ENCODE measurements around the gene COX14. TPM values are rescaled to one million over a fixed set of nuclear protein-coding genes. Genes with fewer than 3 reads are reported as not detected.

Gene COX14
- total RNA-seq, 4 donors from 2014 or later, result 22.1 to 107 (median 62.0) TPM

DNA sequence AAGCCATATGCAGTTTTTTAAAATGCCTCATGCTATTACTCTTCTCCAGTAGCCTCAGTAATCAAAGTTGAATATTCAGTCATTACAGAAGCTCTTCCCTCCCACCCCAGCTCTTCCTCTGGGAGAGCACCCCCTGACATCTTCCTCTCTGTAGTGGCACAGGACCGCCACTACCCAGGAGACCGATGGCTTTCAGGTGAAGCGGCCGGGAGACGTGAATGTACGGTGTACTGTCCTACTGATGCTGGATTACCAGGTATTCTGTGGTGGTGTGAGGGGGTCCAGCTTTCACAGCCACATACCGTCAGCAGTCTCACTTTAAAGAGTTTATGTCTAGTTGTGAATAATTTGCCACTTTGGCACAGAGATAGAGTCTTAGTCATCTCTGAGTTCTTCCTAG lies 22.3 kb upstream of the COX14 start:
- DNase-seq, result no peak
- H3K27me3 ChIP-seq, result no peaks in the 10 kb centered on the region
- H3K4me1 ChIP-seq, result peaks cover 0 to 13% (median 5%) of the 10 kb centered on the region in 4 donors
- H3K27ac ChIP-seq, result no peak overlapping the region
- peaks cover 0 to 53% (median 24%) of the 10 kb centered on the region in 4 donors for H3K36me3 ChIP-seq
- intact Hi-C loops (cut with DNase I; ENCODE audit: low total_unique reads) (loop anchor here (10.0 kb wide), 1 partner anchor 1275 kb away; the partner anchor contains the start of gene CACNB3), in situ Hi-C loops (cut with MboI; ENCODE audit: low pct_ligation_motif_present in 1 of 4, low pct_unique_long_range_greater_than_20kb in 1 of 4, low sequenced_read_pairs in 3 of 4) (loop anchor here in 3 of 4 donors (10.0 to 25.0 kb wide), 3 partner anchors 85 to 223 kb away; no protein-coding TSS in a partner anchor)
- H3K9me3 ChIP-seq, result no peaks in the 10 kb centered on the region
- no peak overlapping the region for H3K4me3 ChIP-seq
- 96% methylated on average over 7 of the region's 7 CpGs; no CpG with 5 or more reads in 1 of the 2 donors for WGBS, 2 donors (ENCODE audit: low coverage in 1 of 2)
- TF ChIP-seq POLR2A (IDR thresholded peaks at IDR 0.05) (no peak), POLR2AphosphoS5 (IDR thresholded peaks at IDR 0.05) (no peak), EP300 (IDR thresholded peaks at IDR 0.05; ENCODE audit: low read depth) (no peak)
- TF ChIP-seq, protein P1, sequence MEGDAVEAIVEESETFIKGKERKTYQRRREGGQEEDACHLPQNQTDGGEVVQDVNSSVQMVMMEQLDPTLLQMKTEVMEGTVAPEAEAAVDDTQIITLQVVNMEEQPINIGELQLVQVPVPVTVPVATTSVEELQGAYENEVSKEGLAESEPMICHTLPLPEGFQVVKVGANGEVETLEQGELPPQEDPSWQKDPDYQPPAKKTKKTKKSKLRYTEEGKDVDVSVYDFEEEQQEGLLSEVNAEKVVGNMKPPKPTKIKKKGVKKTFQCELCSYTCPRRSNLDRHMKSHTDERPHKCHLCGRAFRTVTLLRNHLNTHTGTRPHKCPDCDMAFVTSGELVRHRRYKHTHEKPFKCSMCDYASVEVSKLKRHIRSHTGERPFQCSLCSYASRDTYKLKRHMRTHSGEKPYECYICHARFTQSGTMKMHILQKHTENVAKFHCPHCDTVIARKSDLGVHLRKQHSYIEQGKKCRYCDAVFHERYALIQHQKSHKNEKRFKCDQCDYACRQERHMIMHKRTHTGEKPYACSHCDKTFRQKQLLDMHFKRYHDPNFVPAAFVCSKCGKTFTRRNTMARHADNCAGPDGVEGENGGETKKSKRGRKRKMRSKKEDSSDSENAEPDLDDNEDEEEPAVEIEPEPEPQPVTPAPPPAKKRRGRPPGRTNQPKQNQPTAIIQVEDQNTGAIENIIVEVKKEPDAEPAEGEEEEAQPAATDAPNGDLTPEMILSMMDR (IDR thresholded peaks at IDR 0.05), result no peak

DNA sequence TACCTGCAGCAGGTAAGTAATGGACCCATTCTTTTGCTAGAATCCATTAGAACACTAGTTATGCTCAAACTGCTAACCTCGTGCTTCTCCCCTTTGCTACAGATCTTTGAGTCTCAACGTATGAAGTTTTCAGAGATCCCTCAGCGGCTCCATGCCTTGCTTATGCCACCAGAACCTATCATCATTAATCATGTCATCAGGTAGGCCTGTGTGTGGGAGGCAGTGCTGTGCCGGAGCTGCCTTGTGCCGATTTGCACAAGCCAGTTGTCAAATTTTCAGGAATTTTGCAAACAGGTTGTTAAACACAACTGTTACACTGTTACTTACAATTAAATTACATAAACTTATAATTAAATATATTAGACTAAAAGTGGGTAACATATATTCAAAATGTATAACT lies 21.6 kb upstream of the COX14 start:
- intact Hi-C loops (cut with DNase I; ENCODE audit: low total_unique reads), result no loop called here

DNA sequence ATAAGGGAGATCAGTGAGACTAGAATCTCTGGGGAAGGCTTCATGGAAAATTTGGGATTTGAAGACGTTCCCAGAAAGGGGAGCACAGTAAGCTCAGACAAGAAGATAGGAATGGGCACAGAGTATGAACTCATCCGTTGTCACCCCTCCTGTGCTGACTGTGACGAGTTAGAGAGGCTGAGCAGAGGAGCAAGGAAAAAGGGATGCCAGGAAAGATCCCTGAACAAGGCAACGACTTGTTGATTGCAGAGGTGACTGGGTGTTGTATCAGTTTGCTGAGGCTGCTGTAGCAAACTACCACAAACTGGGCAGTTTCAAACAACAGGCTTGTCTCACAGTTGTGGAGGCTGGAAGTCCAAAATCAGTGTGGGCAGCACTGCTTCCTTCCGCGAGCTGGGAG lies 14.1 kb upstream of the COX14 start:
- H3K27me3 ChIP-seq, result no peaks in the 10 kb centered on the region
- DNase-seq, result no peak
- in situ Hi-C loops (cut with MboI; ENCODE audit: low pct_ligation_motif_present in 1 of 4, low pct_unique_long_range_greater_than_20kb in 1 of 4, low sequenced_read_pairs in 3 of 4), result loop anchor here in 3 of 4 donors (10.0 to 25.0 kb wide), 3 partner anchors 77 to 214 kb away; no protein-coding TSS in a partner anchor
- 81 to 88% methylated on average over 4 to 6 of the region's 6 CpGs for WGBS, 2 donors (ENCODE audit: low coverage in 1 of 2)
- TF ChIP-seq POLR2A (IDR thresholded peaks at IDR 0.05) (no peak), EP300 (IDR thresholded peaks at IDR 0.05; ENCODE audit: low read depth) (no peak), POLR2AphosphoS5 (IDR thresholded peaks at IDR 0.05) (no peak)
- TF ChIP-seq, protein P1 (IDR thresholded peaks at IDR 0.05), result no peak
- intact Hi-C loops (cut with DNase I; ENCODE audit: low total_unique reads), result no loop called here
- no peaks in the 10 kb centered on the region for H3K9me3 ChIP-seq
- no peak overlapping the region for H3K4me3 ChIP-seq
- H3K4me1 ChIP-seq, result no peaks in the 10 kb centered on the region
- H3K27ac ChIP-seq, result no peak overlapping the region
- H3K36me3 ChIP-seq, result peaks cover 0 to 58% (median 31%) of the 10 kb centered on the region in 4 donors

More for the DNA sequence above, 21.6 kb upstream of the COX14 start:
- DNase-seq, result no peak
- H3K4me1 ChIP-seq, result peaks cover 0 to 13% (median 5%) of the 10 kb centered on the region in 4 donors
- H3K27ac ChIP-seq, result no peak overlapping the region
- no peaks in the 10 kb centered on the region for H3K27me3 ChIP-seq
- TF ChIP-seq, protein P1 (IDR thresholded peaks at IDR 0.05), result no peak
- TF ChIP-seq EP300 (IDR thresholded peaks at IDR 0.05; ENCODE audit: low read depth) (no peak), POLR2AphosphoS5 (IDR thresholded peaks at IDR 0.05) (no peak), POLR2A (IDR thresholded peaks at IDR 0.05) (no peak)
- H3K9me3 ChIP-seq, result no peaks in the 10 kb centered on the region
- in situ Hi-C loops (cut with MboI; ENCODE audit: low pct_ligation_motif_present in 1 of 4, low pct_unique_long_range_greater_than_20kb in 1 of 4, low sequenced_read_pairs in 3 of 4), result loop anchor here in 3 of 4 donors (10.0 to 25.0 kb wide), 3 partner anchors 84 to 222 kb away; no protein-coding TSS in a partner anchor
- H3K36me3 ChIP-seq, result peaks cover 0 to 59% (median 28%) of the 10 kb centered on the region in 4 donors
- 96 to 100% methylated on average over 3 to 5 of the region's 5 CpGs for WGBS, 2 donors (ENCODE audit: low coverage in 1 of 2)
- H3K4me3 ChIP-seq, result no peak overlapping the region

DNA sequence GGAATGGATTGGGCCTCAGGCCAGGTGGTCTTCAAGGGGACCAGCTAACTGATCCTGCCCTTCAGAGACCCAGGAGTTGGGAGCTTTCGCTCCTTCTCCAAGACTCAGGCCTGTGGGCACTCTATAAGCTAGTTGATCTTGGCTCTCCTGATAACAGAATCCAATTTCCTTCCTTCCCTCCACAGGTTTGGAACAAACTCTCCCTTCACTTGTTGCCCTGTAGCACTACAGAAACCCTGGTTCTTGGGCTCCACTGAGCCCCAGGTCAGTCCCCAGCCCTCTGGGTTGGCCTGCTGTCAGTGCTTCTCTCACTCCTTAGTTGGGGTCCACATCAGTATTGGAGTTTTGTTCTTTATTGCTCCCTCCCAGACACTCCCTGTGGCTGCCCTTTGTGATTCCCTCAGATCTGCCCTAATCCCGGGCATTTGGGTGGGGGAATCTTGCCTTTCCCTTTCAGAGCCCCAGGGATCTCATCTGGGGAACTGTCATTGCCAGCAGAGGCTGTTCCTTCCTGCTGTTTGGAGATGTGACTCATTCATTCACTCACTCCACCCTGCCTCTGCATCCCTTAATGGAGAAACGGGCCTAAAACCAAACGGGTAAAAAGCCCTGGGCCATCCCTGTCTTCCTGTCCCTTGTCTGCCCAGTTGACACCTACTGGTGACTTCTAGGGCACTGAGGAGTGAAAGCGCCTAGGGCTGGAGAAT lies 12.6 kb upstream of the COX14 start:
- no peak for DNase-seq
- no peaks in the 10 kb centered on the region for H3K9me3 ChIP-seq
- H3K27me3 ChIP-seq, result no peaks in the 10 kb centered on the region
- 83 to 93% methylated on average over 2 to 5 of the region's 5 CpGs for WGBS, 2 donors (ENCODE audit: low coverage in 1 of 2)
- in situ Hi-C loops (cut with MboI; ENCODE audit: low pct_ligation_motif_present in 1 of 4, low pct_unique_long_range_greater_than_20kb in 1 of 4, low sequenced_read_pairs in 3 of 4), result loop anchor here in 3 of 4 donors (10.0 to 25.0 kb wide), 3 partner anchors 75 to 213 kb away; no protein-coding TSS in a partner anchor
- no peak overlapping the region for H3K4me3 ChIP-seq
- H3K36me3 ChIP-seq, result peaks cover 0 to 44% (median 24%) of the 10 kb centered on the region in 4 donors
- H3K4me1 ChIP-seq, result peaks cover 8 to 12% (median 11%) of the 10 kb centered on the region in 4 donors
- intact Hi-C loops (cut with DNase I; ENCODE audit: low total_unique reads), result loop anchor here (10.0 kb wide), 1 partner anchor 75 kb away; no protein-coding TSS in a partner anchor
- TF ChIP-seq POLR2A (IDR thresholded peaks at IDR 0.05) (no peak), POLR2AphosphoS5 (IDR thresholded peaks at IDR 0.05) (no peak), EP300 (IDR thresholded peaks at IDR 0.05; ENCODE audit: low read depth) (no peak)
- TF ChIP-seq, protein P1 (IDR thresholded peaks at IDR 0.05), result no peak
- no peak overlapping the region for H3K27ac ChIP-seq

Data from transverse colon (tissue), 4 donors.